ENCODE measurements around the gene ERICH6B. TPM values are rescaled to one million over a fixed set of nuclear protein-coding genes. Genes with fewer than 3 reads are reported as not detected.

Gene ERICH6B
- total RNA-seq, 1 donor from 2014 or later: not detected

- no peaks in the 10 kb centered on the region for H3K4me1 ChIP-seq
- no peak overlapping the region for H3K27ac ChIP-seq
- no peaks in the 10 kb centered on the region for H3K9me3 ChIP-seq
- intact Hi-C loops (cut with DNase I): no loop called here
- no peaks in the 10 kb centered on the region for H3K27me3 ChIP-seq
- H3K4me3 ChIP-seq: no peak overlapping the region
- DNase-seq: no peak
- H3K36me3 ChIP-seq: no peaks in the 10 kb centered on the region
- no peak for ATAC-seq
- TF ChIP-seq, protein P1, sequence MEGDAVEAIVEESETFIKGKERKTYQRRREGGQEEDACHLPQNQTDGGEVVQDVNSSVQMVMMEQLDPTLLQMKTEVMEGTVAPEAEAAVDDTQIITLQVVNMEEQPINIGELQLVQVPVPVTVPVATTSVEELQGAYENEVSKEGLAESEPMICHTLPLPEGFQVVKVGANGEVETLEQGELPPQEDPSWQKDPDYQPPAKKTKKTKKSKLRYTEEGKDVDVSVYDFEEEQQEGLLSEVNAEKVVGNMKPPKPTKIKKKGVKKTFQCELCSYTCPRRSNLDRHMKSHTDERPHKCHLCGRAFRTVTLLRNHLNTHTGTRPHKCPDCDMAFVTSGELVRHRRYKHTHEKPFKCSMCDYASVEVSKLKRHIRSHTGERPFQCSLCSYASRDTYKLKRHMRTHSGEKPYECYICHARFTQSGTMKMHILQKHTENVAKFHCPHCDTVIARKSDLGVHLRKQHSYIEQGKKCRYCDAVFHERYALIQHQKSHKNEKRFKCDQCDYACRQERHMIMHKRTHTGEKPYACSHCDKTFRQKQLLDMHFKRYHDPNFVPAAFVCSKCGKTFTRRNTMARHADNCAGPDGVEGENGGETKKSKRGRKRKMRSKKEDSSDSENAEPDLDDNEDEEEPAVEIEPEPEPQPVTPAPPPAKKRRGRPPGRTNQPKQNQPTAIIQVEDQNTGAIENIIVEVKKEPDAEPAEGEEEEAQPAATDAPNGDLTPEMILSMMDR (IDR thresholded peaks at IDR 0.05): no peak
These were observed 18.6 kb downstream of the ERICH6B start for GRCh38 chr13:45596800-45597475.

DNA sequence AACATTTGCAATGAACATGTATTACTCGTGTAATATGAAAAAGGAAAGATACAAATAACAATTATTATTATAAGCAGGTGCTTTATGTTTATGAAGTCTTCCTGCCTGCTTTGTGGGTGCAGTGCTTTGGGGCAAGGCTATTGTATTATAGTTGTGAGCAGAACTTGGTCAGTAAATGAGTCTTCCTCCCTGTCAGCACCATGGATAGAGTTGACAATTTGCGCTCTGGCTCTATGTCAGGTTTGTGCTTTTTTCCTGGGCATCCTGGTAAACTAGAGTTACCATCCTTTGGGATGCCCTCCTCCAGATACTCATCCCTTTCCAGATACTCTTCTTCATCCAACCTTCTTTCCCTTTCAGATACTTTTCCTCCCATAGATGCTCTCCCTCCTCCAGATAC lies 19.6 kb downstream of the ERICH6B start:
- ATAC-seq: no peak
- Histone ChIP-seq H3K4me1 (no peaks in the 10 kb centered on the region), H3K9me3 (no peaks in the 10 kb centered on the region), H3K4me3 (no peak overlapping the region), H3K27ac (no peak overlapping the region), H3K27me3 (no peaks in the 10 kb centered on the region), H3K36me3 (no peaks in the 10 kb centered on the region)
- DNase-seq: no peak
- intact Hi-C loops (cut with DNase I): no loop called here
- TF ChIP-seq, protein P1 (IDR thresholded peaks at IDR 0.05): no peak

- ATAC-seq (no peak), DNase-seq (no peak)
- Histone ChIP-seq H3K27ac (no peak overlapping the region), H3K9me3 (no peaks in the 10 kb centered on the region), H3K27me3 (no peaks in the 10 kb centered on the region), H3K36me3 (no peaks in the 10 kb centered on the region), H3K4me1 (no peaks in the 10 kb centered on the region), H3K4me3 (no peak overlapping the region)
- TF ChIP-seq, protein P1 (IDR thresholded peaks at IDR 0.05): no peak
- intact Hi-C loops (cut with DNase I): no loop called here
These were observed 20.8 kb downstream of the ERICH6B start for GRCh38 chr13:45594764-45595163.

DNA sequence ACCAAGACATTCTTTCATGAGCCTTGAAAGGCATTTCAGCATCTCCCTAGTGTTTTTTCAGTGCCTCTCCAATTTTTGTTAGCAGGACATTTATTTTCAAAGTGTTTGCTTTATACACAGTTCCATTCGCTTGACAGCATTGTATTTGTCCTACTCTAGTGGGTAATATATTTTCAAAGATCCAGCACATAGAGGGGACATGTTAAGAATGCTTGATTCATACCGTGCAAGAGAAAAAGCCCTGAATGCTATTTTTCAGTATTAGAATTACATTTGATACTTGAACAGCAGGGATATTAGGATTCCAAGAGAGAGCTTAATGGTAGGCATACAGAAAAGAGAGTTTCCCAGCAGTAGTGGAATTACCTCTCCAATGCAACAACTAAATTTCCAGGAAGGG lies 21.3 kb downstream of the ERICH6B start:
- no peak for ATAC-seq
- intact Hi-C loops (cut with DNase I): no loop called here
- Histone ChIP-seq H3K36me3 (no peaks in the 10 kb centered on the region), H3K27ac (no peak overlapping the region), H3K9me3 (no peaks in the 10 kb centered on the region), H3K4me3 (no peak overlapping the region), H3K27me3 (no peaks in the 10 kb centered on the region), H3K4me1 (no peaks in the 10 kb centered on the region)
- TF ChIP-seq, protein P1 (IDR thresholded peaks at IDR 0.05): no peak
- no peak for DNase-seq

- Histone ChIP-seq H3K4me3 (no peak overlapping the region), H3K4me1 (no peaks in the 10 kb centered on the region), H3K27me3 (no peaks in the 10 kb centered on the region), H3K9me3 (no peaks in the 10 kb centered on the region), H3K27ac (no peak overlapping the region), H3K36me3 (no peaks in the 10 kb centered on the region)
- TF ChIP-seq, protein P1 (IDR thresholded peaks at IDR 0.05): no peak
- intact Hi-C loops (cut with DNase I): no loop called here
- ATAC-seq (no peak), DNase-seq (no peak)
These were observed 22.8 kb downstream of the ERICH6B start for GRCh38 chr13:45592758-45593157.

GRCh38 chr13:45590066-45590465 lies 25.5 kb downstream of the ERICH6B start:
- H3K4me1 ChIP-seq: no peaks in the 10 kb centered on the region
- H3K27ac ChIP-seq: no peak overlapping the region
- DNase-seq (no peak), ATAC-seq (no peak)
- H3K27me3 ChIP-seq: no peaks in the 10 kb centered on the region
- TF ChIP-seq, protein P1 (IDR thresholded peaks at IDR 0.05): no peak
- no peak overlapping the region for H3K4me3 ChIP-seq
- H3K36me3 ChIP-seq: no peaks in the 10 kb centered on the region
- H3K9me3 ChIP-seq: no peaks in the 10 kb centered on the region
- intact Hi-C loops (cut with DNase I): no loop called here

All from upper lobe of right lung (tissue), 1 donor.